HG02840 (cell line): ENCODE results near the gene LRRC4C.
"Not testable (repeated sequence)": the region's sequence is repeated elsewhere in the genome, so short reads cannot be mapped to it uniquely, and the experiment has no call there.

Experiments used
- ATAC-seq: cut with Tn5 transposase; IDR thresholded peaks from one replicate; pipeline ENCODE4 v1.9.1; 2021; ENCODE audit warnings: mild to moderate bottlenecking, moderate library complexity, moderate number of reproducible peaks; ENCODE audit not compliant: unreplicated experiment, low FRiP score

Gene LRRC4C

GRCh38 chr11:40958707-40959106, 500.7 kb downstream of the LRRC4C start:
- no peak for ATAC-seq

DNA sequence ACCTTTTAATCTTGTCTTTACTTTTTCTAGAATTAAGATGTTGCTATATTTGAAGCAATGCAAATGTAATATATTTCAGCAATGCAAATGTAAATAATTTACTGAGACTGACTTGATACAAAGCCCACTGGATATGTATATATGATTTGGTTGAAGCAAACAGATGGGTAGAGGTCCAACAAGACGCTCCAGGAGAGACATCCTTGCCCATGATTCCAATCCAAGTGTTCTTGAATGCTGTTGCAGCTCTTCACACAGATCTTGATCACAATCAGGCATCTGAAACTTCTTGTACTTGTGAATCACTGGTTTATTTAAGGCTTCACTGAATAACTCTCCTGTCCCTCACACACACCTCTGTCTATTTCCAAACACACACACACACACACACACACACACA, 507.0 kb downstream of the LRRC4C start:
- ATAC-seq, result no peak

GRCh38 chr11:40938002-40938401, 521.5 kb downstream of the LRRC4C start:
- no peak for ATAC-seq

GRCh38 chr11:40924915-40925314, 534.5 kb downstream of the LRRC4C start:
- no peak for ATAC-seq

DNA sequence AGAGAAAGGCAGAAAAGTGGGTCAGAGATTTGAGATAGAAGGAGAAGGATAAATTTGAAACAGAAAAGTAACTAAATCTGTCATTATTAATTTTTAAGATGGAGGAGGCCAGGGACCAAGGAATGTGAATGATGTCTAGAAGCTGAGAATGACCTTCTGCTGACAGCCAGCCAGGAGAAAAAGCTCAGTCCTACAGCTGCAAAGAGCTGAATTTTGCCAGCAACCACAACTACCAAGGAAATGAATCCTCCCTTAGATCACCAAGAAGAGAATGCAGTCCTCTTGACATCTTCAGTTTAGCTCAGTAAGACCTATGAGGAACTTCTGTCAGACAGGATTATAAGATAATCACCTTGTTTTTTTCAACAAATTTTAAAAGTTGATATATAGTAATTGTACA, 538.2 kb downstream of the LRRC4C start:
- no peak for ATAC-seq

DNA sequence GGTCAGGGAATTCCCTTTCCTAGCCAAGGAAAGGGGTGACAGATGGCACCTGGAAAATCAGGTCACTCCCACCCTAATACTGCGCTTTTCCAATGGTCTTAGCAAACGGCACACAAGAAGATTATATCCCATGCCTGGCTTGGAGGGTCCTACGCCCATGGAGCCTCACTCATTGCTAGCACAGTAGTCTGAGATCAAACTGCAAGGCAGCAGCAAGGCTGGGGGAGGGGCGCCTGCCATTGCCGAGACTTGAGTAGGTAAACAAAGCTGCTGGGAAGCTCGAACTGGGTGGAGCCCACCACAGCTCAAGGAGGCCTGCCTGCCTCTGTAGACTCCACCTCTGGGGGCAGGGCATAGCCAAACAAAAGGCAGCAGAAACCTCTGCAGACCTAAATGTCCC, 548.7 kb downstream of the LRRC4C start:
- ATAC-seq, result not testable (repeated sequence)

DNA sequence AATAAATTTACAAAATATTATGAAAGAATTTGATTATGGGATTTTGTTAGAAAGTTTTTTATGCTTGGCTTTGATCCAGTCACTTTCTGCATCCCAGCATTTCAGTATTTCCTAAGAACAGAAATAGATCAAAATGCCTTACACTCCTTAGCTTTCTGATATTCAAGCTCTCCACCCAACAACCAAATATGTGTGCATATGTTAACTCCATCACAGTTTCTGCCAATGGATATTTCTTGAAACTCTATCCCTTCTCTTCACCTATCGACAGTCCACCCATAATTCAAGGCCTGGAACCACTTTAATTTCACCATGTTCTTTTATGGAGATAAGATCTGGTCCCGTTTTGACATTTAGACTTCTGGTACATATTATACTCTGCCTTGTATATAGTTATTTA, 565.0 kb downstream of the LRRC4C start:
- ATAC-seq, result no peak

DNA sequence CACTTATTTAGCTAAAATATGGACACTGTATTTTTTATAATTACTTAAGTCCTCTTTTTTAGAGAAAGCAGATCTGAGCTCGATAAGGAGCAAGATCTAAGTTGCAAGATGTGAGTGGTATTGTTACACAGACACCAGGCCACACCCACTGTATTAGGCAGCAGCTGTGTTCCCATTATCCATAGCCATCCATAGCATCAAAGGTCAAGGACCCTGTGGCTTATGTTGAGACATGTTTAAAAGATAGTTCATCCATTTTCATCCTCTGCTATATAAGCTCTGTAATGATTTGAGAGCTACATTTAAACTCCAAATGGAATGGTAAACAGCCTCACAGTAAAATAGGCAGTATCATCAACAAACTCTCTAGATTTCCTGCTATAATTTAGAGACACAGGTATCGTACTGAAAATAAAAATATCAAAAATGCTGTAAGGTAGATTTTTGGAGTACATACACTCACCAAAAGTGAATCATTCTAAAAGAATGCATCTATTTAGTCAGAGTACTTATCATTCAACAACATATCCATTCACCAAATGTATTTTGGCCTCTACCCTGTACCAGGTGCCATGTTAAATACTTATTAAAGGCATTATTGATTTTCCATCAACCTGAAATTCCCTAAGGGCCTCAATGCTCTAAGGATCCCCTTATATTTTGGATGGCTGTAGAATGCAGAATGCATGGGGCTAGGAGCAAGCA, 574.0 kb downstream of the LRRC4C start:
- no peak for ATAC-seq

DNA sequence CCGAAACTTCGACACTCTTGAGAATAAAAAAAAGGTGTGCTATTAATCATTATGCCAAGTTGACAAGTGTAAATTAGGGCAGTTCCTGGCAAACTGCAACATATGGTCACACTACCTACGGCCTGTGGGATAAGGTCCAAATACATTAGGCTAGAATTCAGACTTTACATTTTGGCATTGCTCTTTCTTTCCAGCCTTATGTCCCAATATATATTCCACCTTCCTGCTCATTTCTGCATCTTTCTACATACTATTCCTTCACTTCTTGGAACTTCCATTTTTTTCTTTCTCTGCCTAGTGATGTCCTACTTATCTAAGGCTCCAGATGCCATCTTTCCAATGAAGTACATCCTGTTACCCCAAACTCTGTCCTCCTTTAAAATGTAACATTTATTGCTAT, 577.2 kb downstream of the LRRC4C start:
- ATAC-seq, result no peak

- no peak for ATAC-seq
These were observed 579.5 kb downstream of the LRRC4C start for GRCh38 chr11:40879911-40880310.

GRCh38 chr11:40877981-40878380, 581.5 kb downstream of the LRRC4C start:
- no peak for ATAC-seq

DNA sequence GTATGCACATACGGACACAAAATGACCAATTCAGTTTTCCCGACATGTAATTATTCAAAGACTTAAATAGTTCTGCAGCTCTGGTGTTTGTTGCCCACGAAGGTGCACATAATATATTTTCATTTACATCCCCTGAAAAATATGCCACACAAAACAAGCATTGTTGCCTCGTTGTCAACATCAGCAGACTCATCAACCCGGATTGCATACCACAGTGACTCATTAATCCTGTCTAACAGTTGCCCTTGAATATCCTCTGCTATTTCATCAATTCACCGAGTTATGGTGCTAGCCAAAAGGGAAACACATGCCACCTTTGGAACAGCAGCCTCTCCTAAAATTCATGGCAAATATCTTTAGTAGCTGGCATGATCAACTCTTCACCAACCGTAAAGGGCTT, 582.2 kb downstream of the LRRC4C start:
- ATAC-seq, result no peak

- ATAC-seq, result no peak
These were observed 591.3 kb downstream of the LRRC4C start for GRCh38 chr11:40867991-40868632.

DNA sequence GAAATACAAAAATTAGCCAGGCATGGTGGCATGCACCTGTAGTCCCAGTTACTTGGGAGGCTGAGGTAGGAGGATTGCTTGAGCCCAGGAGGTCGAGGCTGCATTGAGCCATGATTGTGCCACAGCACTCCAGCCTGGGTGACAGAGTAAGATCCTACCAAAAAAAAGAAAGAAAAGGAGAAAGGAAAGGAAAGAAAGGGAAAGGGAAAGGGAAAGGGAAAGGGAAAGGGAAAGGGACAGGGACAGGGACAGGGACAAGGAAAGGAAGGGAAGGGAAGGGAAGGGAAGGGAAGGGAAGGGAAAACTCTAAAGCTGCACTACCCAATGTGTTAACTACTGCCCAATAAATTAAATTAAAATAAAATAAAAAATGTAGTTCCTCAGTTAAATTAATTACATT, 601.7 kb downstream of the LRRC4C start:
- ATAC-seq, result not testable (repeated sequence)

GRCh38 chr11:40842750-40843339, 616.6 kb downstream of the LRRC4C start:
- ATAC-seq, result no peak

- no peak for ATAC-seq
These were observed 618.2 kb downstream of the LRRC4C start for GRCh38 chr11:40841231-40841630.

- ATAC-seq, result no peak
These were observed 621.2 kb downstream of the LRRC4C start for GRCh38 chr11:40838181-40838683.

DNA sequence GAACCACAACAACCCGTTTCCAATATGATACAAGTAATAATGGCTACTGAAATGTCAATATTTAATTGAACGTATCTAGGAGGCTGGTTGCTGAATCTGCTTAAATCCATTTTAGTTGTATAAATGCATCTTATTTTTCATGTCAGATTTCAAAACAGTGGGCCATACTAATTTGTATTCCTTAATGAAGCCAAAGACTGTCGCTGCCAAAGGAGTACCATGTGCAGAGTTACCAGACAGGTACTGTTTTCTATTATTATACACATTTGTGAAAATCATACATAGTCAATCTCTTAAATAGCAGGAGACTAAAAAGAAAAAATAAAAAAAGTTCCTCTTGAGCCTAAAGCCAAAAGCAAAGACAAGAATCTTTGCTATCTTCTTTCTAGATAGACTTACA, 632.3 kb downstream of the LRRC4C start:
- no peak for ATAC-seq

- no peak for ATAC-seq
These were observed 632.9 kb downstream of the LRRC4C start for GRCh38 chr11:40826601-40827000.

DNA sequence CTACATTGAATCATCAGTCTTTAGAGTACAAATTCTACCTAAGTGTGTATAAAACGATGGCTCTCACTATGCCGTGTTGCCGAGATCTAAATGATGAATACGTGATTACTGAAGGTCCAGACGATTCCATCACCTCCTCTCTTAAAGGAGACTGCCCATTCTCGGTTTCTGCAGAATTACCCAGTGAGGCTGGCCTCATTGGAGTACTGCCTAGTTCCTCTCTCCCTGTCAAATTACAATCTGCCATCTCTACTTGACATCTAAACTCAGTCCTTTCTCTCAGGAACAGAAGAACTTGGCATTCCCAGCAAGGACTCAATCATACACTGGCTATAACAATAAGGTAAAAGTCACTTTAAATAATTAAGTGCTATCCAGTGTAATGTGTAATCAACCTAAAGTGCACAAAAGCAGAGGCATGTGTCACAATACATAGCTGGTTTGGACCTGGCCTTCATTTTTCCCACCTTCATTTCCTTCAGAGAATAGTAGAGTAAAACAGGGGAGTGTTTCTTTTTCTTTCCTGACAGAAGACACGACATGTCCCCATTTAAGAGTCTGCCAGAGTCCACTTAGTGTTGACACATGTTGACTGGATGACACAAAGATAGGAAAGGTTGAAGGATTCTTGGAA, 634.1 kb downstream of the LRRC4C start:
- ATAC-seq, result no peak

GRCh38 chr11:40819230-40819629, 640.2 kb downstream of the LRRC4C start:
- ATAC-seq, result no peak
